Limb (tissue), 2 donors: ENCODE measurements around the gene ZFPM1.

Source experiments
- DNase-seq, 2 donors: peaks; one replicate each; pipeline ENCODE4 v3.0.0-alpha.2; 2016; ENCODE audit errors: extremely low spot score in 2 of 2

The ZFPM1 gene

GRCh38 chr16:88537859-88538258 is 84.8 kb downstream of the ZFPM1 start:
- no peak for DNase-seq

- DNase-seq, result no peak
These were observed 85.4 kb downstream of the ZFPM1 start for GRCh38 chr16:88538366-88539060.

GRCh38 chr16:88539261-88539651 is 86.2 kb downstream of the ZFPM1 start:
- no peak for DNase-seq

GRCh38 chr16:88539652-88540345 is 86.7 kb downstream of the ZFPM1 start:
- DNase-seq, result no peak

- DNase-seq, result no peak
These were observed 87.4 kb downstream of the ZFPM1 start for GRCh38 chr16:88540346-88540977.

- no peak for DNase-seq
These were observed 88.9 kb downstream of the ZFPM1 start for GRCh38 chr16:88541831-88542616.

- no peak for DNase-seq
These were observed 90.2 kb downstream of the ZFPM1 start for GRCh38 chr16:88543230-88543813.

- DNase-seq, result no peak
These were observed 92.7 kb downstream of the ZFPM1 start for GRCh38 chr16:88545781-88546180.

- DNase-seq, result no peak
These were observed 95.2 kb downstream of the ZFPM1 start for GRCh38 chr16:88548131-88548874.

GRCh38 chr16:88548985-88549384 is 95.9 kb downstream of the ZFPM1 start:
- DNase-seq, result no peak

GRCh38 chr16:88549671-88550245 is 96.7 kb downstream of the ZFPM1 start:
- DNase-seq, result no peak

- DNase-seq, result no peak
These were observed 97.2 kb downstream of the ZFPM1 start for GRCh38 chr16:88550246-88550661.

GRCh38 chr16:88552166-88552565 is 99.1 kb downstream of the ZFPM1 start:
- DNase-seq, result no peak

- DNase-seq, result no peak
These were observed 99.7 kb downstream of the ZFPM1 start for GRCh38 chr16:88552815-88553214.

GRCh38 chr16:88553739-88554138 is 100.7 kb downstream of the ZFPM1 start:
- no peak for DNase-seq

- DNase-seq, result no peak
These were observed 101.7 kb downstream of the ZFPM1 start for GRCh38 chr16:88554711-88555264.

- DNase-seq, result no peak
These were observed 103.4 kb downstream of the ZFPM1 start for GRCh38 chr16:88556294-88556988.

GRCh38 chr16:88558457-88559442 is 105.7 kb downstream of the ZFPM1 start:
- peak in 1 of 2 donors; percentile 45 for DNase-seq
